K562 (cell line): Measurements from ENCODE around the gene DTX3. TPM values are rescaled to one million over a fixed set of nuclear protein-coding genes. Genes with fewer than 3 reads are reported as not detected.

Source experiments
- HOXB6 ChIP-seq: fragments of 250-450 bp; sonication (Bioruptor Pico); IDR thresholded peaks from 2 replicates; pipeline ENCODE4 v1.5.1; 2022; ENCODE audit warnings: mild to moderate bottlenecking, borderline replicate concordance
- LARP7 ChIP-seq: fragments of 450-650 bp; IDR thresholded peaks from 2 replicates; pipeline ENCODE4 v1.6.1; 2016
- MEIS2 ChIP-seq: fragments of 450-650 bp; IDR thresholded peaks from 2 replicates; pipeline ENCODE4 v1.6.1; 2014; ENCODE audit warnings: mild to moderate bottlenecking; ENCODE audit not compliant: partially characterized antibody
- NFIC ChIP-seq: fragments of 450-650 bp; IDR thresholded peaks from 2 replicates; pipeline ENCODE4 v1.6.1; 2017; ENCODE audit warnings: mild to moderate bottlenecking, inconsistent platforms
- NFYB ChIP-seq: IDR thresholded peaks from 2 replicates; pipeline ENCODE4 v1.6.1; 2011; ENCODE audit warnings: mild to moderate bottlenecking, moderate library complexity; ENCODE audit not compliant: insufficient read length; ENCODE audit errors: extremely low read depth
- RCOR1 ChIP-seq, 2 experiments: IDR thresholded peaks; 2 replicates each; pipeline ENCODE4 v1.6.1; 2012; ENCODE audit warnings: low read depth in 2 of 2, low read length in 2 of 2, borderline replicate concordance in 1 of 2, improper control_type of control experiment in 1 of 2
- SP2 ChIP-seq: IDR thresholded peaks from 2 replicates; pipeline ENCODE4 v1.6.1; 2011; ENCODE audit warnings: mild to moderate bottlenecking, low read depth, low read length, moderate library complexity; ENCODE audit not compliant: poor library complexity, severe bottlenecking; ENCODE audit errors: extremely low read depth
- ZNF316 ChIP-seq: fragments of 450-650 bp; IDR thresholded peaks from 2 replicates; pipeline ENCODE4 v1.6.1; 2016
- polyA plus RNA-seq, 8 experiments: library from polyadenylated mRNA; depleted of rRNA in 4 of 8; stranded (reverse) in 5 of 8; unstranded in 3 of 8; fragments of >200 nt; fragmentation: Nextera tagmentation in 2 of 8; fragmentation: Illumina TruSeq in 1 of 8; extraction: Ambion mirVana in 2 of 8; extraction: Trizol in 1 of 8; gene quantifications; 2 replicates each; pipeline versions ENCODE4 v1.2.1 to v1.2.3, GENCODE V29; 2011 to 2014; ENCODE audit warnings: inconsistent platforms in 1 of 8, missing spikeins in 1 of 8
- total RNA-seq, 7 experiments: library from RNA; depleted of rRNA in 6 of 7; stranded (reverse); fragments of >200 nt in 6 of 7; fragmentation: Illumina TruSeq in 2 of 7; extraction: Trizol in 2 of 7; gene quantifications; 2 replicates each; pipeline versions ENCODE4 v1.2.1 to v1.2.3, GENCODE V29; 2011 to 2021; ENCODE audit warnings: low replicate concordance in 1 of 7
- TF ChIP-seq, protein P1 (sequence below), 2 experiments: fragments of 450-650 bp; formaldehyde crosslinking in 1 of 2; IDR thresholded peaks; 2 replicates each; pipeline versions ENCODE4 v1.4.0 to v1.6.1; 2014 to 2020; ENCODE audit warnings: mild to moderate bottlenecking in 2 of 2, borderline replicate concordance in 1 of 2, low read depth in 1 of 2
- TF ChIP-seq, protein P2 (sequence below): fragments of 450-650 bp; IDR thresholded peaks from 2 replicates; pipeline ENCODE4 v1.6.1; 2018; ENCODE audit not compliant: partially characterized antibody
- TF ChIP-seq, protein P3 (sequence below), 2 experiments: IDR thresholded peaks in 1 of 2; conservative IDR thresholded peaks in 1 of 2; 2 replicates each; pipeline ENCODE4 v1.6.1; 2016; ENCODE audit warnings: low read depth in 2 of 2, mild to moderate bottlenecking in 1 of 2, missing compliant biosample characterization in 1 of 2, missing genetic modification characterization in 1 of 2, moderate library complexity in 1 of 2

DTX3 gene
- total and polyA plus RNA-seq, 9 of the 15 experiments (the other 6 are each of a cell fraction or from before 2014, with no cell fraction given) = 0.03 to 0.09 (median 0.06) TPM; not detected in 6

DNA sequence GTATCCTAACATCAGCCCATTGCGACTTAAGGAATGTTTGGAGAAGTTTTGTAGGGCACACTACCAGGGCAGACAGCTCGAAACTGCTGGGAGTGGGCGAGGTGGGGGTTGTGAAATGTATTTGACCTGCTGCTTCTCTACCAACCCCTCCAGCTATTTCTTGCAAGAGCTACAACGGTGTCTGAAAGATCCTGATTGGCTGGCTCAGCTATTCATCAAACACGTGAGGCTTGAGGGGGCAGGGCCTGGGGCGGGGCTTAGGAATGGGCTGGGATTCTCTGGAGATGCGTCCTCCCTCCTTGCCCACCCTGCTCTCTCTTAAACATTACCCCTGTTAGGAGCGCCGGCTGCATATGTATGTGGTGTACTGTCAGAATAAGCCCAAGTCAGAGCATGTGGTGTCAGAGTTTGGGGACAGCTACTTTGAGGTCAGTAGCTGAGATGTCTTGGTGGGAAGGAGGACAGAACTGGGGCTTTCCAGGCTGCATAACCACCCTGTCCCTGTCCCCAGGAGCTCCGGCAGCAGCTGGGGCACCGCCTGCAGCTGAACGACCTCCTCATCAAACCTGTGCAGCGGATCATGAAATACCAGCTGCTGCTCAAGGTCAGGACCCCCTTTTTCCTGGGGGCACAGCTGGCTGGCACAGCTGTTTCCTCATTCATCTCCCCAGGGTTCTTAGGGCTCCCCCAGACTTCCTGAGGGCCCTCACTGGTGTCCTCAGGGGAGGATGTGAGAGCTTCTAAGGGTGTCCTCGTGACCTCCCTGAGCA is 9.7 kb downstream of the DTX3 start (continued):
- TF ChIP-seq NFIC (no peak), SP2 (peak; percentile 39), LARP7 (no peak), MEIS2 (peak; percentile 61), NFYB (peak; percentile 62), HOXB6 (CRISPR knock-in tag) (no peak), ZNF316 (peak; percentile 76), RCOR1 (IDR thresholded peaks at IDR 0.05; ENCODE audit: borderline replicate concordance in 1 of 2, low read depth in 2 of 2, low read length in 2 of 2) (no peak)
- TF ChIP-seq, protein P1, sequence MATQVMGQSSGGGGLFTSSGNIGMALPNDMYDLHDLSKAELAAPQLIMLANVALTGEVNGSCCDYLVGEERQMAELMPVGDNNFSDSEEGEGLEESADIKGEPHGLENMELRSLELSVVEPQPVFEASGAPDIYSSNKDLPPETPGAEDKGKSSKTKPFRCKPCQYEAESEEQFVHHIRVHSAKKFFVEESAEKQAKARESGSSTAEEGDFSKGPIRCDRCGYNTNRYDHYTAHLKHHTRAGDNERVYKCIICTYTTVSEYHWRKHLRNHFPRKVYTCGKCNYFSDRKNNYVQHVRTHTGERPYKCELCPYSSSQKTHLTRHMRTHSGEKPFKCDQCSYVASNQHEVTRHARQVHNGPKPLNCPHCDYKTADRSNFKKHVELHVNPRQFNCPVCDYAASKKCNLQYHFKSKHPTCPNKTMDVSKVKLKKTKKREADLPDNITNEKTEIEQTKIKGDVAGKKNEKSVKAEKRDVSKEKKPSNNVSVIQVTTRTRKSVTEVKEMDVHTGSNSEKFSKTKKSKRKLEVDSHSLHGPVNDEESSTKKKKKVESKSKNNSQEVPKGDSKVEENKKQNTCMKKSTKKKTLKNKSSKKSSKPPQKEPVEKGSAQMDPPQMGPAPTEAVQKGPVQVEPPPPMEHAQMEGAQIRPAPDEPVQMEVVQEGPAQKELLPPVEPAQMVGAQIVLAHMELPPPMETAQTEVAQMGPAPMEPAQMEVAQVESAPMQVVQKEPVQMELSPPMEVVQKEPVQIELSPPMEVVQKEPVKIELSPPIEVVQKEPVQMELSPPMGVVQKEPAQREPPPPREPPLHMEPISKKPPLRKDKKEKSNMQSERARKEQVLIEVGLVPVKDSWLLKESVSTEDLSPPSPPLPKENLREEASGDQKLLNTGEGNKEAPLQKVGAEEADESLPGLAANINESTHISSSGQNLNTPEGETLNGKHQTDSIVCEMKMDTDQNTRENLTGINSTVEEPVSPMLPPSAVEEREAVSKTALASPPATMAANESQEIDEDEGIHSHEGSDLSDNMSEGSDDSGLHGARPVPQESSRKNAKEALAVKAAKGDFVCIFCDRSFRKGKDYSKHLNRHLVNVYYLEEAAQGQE (IDR thresholded peaks at IDR 0.05; ENCODE audit: borderline replicate concordance) = 0 out of 2 replicates have a peak, but pooled peaks have one; percentile 14
- TF ChIP-seq, protein P1 (CRISPR knock-in tag; IDR thresholded peaks at IDR 0.05; ENCODE audit: low read depth) = no peak
- TF ChIP-seq, protein P2, sequence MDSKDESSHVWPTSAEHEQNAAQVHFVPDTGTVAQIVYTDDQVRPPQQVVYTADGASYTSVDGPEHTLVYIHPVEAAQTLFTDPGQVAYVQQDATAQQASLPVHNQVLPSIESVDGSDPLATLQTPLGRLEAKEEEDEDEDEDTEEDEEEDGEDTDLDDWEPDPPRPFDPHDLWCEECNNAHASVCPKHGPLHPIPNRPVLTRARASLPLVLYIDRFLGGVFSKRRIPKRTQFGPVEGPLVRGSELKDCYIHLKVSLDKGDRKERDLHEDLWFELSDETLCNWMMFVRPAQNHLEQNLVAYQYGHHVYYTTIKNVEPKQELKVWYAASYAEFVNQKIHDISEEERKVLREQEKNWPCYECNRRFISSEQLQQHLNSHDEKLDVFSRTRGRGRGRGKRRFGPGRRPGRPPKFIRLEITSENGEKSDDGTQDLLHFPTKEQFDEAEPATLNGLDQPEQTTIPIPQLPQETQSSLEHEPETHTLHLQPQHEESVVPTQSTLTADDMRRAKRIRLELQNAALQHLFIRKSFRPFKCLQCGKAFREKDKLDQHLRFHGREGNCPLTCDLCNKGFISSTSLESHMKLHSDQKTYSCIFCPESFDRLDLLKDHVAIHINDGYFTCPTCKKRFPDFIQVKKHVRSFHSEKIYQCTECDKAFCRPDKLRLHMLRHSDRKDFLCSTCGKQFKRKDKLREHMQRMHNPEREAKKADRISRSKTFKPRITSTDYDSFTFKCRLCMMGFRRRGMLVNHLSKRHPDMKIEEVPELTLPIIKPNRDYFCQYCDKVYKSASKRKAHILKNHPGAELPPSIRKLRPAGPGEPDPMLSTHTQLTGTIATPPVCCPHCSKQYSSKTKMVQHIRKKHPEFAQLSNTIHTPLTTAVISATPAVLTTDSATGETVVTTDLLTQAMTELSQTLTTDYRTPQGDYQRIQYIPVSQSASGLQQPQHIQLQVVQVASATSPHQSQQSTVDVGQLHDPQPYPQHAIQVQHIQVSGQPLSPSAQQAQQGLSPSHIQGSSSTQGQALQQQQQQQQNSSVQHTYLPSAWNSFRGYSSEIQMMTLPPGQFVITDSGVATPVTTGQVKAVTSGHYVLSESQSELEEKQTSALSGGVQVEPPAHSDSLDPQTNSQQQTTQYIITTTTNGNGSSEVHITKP = peak; percentile 86
- TF ChIP-seq, protein P3, sequence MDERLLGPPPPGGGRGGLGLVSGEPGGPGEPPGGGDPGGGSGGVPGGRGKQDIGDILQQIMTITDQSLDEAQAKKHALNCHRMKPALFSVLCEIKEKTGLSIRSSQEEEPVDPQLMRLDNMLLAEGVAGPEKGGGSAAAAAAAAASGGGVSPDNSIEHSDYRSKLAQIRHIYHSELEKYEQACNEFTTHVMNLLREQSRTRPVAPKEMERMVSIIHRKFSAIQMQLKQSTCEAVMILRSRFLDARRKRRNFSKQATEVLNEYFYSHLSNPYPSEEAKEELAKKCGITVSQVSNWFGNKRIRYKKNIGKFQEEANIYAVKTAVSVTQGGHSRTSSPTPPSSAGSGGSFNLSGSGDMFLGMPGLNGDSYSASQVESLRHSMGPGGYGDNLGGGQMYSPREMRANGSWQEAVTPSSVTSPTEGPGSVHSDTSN (CRISPR knock-in tag; IDR thresholded peaks at IDR 0.05; ENCODE audit: low read depth) = peak; percentile 39; the same call in 1 of the 2 replicates
- TF ChIP-seq, protein P3 (tag; conservative IDR thresholded peaks at IDR 0.05; ENCODE audit: low read depth) = peak; percentile 92
